Measurements from ENCODE around the gene RAB37.

RAB37 gene

DNA sequence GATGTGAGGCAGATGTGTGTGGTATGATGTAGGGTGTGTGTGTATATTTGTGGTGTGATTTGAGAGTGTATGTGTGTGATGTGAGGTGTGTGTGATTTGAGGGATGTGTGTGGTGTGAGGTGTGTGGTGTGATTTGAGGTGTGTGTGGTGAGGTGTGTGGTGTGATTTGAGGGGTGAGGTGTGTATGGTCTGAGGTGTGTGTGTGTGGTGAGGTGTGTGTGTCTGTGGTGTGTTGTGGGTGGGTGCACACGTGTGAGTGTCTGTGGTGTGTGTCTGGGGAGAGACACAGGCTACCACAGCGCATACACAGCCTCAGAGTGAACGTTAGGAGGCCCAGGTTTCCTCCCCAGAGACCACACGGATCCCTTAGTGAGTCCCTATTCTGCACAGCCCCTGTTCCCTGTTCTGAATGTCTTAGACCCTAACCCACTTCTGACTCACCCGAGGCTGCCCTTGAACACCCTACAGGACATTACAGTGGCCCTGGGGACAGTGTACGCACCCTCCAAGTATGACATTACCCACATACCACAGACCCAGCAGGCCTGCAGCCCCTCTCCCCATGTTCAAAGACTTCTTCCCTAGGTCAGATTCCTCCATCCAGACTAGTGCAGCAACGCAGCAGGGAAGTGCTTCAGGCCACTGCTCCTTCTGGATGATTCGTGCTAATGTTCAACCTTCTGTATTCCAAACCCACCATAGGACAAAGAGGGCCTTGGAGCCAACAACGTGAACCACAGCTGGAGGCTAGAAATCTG lies 3.5 kb upstream of the RAB37 start:
- H3K27ac ChIP-seq = no peak overlapping the region
- TF ChIP-seq, protein P1, sequence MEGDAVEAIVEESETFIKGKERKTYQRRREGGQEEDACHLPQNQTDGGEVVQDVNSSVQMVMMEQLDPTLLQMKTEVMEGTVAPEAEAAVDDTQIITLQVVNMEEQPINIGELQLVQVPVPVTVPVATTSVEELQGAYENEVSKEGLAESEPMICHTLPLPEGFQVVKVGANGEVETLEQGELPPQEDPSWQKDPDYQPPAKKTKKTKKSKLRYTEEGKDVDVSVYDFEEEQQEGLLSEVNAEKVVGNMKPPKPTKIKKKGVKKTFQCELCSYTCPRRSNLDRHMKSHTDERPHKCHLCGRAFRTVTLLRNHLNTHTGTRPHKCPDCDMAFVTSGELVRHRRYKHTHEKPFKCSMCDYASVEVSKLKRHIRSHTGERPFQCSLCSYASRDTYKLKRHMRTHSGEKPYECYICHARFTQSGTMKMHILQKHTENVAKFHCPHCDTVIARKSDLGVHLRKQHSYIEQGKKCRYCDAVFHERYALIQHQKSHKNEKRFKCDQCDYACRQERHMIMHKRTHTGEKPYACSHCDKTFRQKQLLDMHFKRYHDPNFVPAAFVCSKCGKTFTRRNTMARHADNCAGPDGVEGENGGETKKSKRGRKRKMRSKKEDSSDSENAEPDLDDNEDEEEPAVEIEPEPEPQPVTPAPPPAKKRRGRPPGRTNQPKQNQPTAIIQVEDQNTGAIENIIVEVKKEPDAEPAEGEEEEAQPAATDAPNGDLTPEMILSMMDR (conservative IDR thresholded peaks at IDR 0.05) = no peak
- no peak for TF ChIP-seq ZFX (IDR thresholded peaks at IDR 0.05)

DNA sequence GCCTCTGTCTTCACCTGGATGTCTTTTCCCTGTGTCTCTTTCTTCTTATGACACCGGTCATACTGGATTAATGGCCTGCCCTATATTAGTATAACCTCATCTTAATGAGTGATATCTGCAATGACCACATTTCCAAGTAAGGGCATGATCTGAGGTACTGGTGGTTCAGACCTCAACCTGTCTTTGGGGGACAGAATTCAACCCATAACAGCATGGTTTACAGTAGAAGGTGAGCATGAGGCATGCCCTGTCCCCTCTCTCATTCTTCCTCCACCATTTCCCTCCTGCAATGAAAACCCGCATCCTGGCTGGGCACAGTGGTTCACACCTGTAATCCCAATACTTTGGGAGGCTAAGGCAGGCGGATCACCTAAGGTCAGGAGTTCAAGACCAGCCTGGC lies 2.8 kb upstream of the RAB37 start:
- TF ChIP-seq, protein P1 (conservative IDR thresholded peaks at IDR 0.05) = no peak
- TF ChIP-seq ZFX (IDR thresholded peaks at IDR 0.05) = no peak
- no peak overlapping the region for H3K27ac ChIP-seq

DNA sequence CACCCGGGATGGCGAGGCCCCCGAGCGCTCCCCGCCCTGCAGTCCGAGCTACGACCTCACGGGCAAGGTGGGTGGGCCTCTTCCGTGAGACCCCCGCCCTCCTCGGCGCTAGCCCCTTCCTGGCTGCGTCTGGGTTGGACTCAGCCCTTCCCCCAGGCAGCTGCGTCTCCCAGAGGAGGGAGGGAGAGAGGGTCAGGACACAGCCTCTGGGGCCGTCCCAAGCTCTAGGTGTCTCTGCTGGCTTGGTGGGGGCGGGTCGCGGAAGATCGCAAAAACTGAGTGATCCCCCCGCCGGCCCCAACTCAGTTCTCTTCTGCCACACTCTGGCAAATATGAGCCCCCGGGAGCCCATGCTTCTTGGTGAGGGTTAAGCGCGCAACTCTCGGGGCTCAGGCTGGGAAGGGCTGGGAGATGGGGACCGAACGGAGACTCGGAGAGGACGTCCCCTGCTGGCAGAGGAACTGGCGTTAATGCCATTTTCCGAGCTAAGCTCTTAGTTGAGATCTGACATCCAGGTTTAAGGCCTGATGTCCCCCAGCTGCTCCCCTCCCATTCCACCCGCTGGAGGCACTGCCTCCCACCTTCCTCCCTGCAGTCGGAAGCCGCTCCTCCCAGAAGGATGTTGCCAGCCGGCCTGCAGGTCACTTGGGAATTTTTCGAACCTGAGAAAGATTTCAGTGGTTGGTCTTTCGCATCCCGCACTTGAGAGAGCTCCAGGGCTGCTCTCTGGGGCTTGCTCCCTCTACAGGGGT lies 419 bp downstream of the RAB37 start:
- TF ChIP-seq ZFX (IDR thresholded peaks at IDR 0.05) = no peak
- TF ChIP-seq, protein P1 (conservative IDR thresholded peaks at IDR 0.05) = no peak
- no peak overlapping the region for H3K27ac ChIP-seq

DNA sequence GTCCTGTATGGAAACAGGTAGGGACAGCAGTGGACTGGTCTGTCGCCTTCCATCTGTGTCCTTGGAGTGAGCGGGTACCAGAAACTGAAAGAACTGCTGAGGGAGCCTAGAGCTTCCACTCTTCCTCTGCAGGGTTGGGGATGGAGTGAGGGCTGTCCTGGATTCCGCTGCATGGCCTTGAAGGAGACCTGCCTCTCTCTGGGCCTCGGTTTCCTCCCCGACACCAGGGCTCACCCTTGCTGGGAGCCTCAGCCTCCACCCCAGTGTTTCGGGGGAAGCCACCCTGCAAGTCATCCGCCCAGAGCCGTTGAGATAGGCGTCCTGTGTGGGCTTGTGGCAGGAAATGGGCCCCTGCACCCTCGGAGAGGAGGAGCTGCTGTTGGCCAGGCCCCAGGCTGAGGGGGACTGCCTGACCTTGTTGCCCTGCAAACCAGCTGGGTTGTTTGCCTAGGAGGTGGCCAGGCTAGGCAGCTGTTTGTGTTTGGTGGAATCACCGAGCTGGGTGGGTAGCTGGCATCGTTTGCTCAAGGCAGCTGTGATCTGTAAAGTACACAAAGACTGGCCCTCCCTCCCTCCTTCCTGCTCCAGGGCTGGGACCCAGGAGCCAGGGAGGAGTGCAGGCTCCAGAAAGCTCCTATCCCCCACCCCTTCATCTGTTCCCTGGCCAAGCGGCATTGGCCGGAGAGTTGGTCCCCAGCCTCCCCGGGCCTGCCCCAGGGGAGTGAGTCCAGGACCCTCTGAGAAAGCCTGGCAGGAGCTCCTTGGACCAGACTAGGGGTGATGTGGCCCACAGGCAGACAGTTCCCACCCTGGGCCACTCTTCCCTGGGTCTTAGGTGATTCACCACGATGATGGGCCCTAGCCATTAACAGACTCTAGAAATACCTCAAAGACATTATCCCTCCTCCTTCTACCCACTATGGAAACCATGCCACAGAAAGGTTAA lies 1.3 kb downstream of the RAB37 start:
- TF ChIP-seq, protein P1 (conservative IDR thresholded peaks at IDR 0.05) = no peak
- no peak for TF ChIP-seq ZFX (IDR thresholded peaks at IDR 0.05)
- H3K27ac ChIP-seq = no peak overlapping the region

DNA sequence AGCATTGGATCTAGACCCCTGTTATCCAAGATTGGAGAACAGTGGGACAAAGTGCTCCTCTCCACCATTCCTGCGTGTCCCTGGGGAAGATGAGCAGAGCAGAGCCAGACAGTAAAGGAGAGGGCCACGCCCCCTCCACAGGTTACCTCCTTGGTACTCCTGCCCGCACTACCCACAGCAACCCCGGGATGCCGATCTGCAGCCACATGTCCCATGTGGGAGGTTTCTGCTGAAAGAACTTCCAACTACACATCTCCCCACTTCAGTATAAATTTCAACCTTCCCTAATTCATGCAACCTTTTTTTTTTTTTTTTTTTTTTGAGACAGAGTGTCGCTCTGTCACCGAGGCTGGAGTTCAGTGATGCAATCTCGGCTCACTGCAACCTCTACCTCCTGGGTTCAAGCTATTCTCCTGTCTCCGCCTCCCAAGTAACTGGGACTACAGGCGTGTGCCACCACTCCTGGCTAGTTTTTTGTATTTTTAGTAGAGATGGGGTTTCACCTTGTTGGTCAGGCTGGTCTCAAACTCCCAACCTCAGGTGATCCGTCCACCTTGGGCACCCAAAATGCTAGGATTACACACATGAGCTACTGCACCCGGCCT lies 2.3 kb downstream of the RAB37 start:
- no peak for TF ChIP-seq ZFX (IDR thresholded peaks at IDR 0.05)
- TF ChIP-seq, protein P1 (conservative IDR thresholded peaks at IDR 0.05) = no peak
- H3K27ac ChIP-seq = no peak overlapping the region

DNA sequence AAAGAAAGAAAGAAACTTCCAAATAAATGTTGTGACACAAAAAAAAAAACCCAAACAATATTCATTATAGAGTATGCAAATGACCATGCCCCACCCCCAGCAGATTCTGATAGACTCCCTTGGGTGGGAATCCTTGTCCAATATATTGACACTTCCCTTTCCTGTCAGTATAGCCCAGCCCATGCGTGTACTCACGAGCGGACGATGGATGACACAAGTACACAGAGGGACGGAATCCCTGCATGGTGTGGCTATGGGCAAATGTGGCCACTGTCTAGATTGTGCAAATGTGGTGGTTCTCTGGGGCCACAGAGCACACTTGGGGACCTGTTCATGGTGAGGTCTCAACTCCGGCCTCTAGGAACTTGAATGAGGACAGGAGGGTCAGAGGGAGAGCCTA lies 3.1 kb downstream of the RAB37 start:
- TF ChIP-seq ZFX (IDR thresholded peaks at IDR 0.05) = no peak
- TF ChIP-seq, protein P1 (conservative IDR thresholded peaks at IDR 0.05) = no peak
- no peak overlapping the region for H3K27ac ChIP-seq

Measured in C4-2B (cell line).